Stimulated activated CD8-positive, alpha-beta memory T cell treated with anti-CD3 and anti-CD28 coated beads, Interleukin-4, amount 100 ng/mL, for 24 hours (primary cell): ENCODE results near the gene ZNF44.
"Not testable (repeated sequence)": the region's sequence is repeated elsewhere in the genome, so short reads cannot be mapped to it uniquely, and the experiment has no call there.

Experiments
- DNase-seq: peaks from one replicate; pipeline ENCODE4 v3.0.0-alpha.2; 2020; ENCODE audit warnings: low read depth

The ZNF44 gene

DNA sequence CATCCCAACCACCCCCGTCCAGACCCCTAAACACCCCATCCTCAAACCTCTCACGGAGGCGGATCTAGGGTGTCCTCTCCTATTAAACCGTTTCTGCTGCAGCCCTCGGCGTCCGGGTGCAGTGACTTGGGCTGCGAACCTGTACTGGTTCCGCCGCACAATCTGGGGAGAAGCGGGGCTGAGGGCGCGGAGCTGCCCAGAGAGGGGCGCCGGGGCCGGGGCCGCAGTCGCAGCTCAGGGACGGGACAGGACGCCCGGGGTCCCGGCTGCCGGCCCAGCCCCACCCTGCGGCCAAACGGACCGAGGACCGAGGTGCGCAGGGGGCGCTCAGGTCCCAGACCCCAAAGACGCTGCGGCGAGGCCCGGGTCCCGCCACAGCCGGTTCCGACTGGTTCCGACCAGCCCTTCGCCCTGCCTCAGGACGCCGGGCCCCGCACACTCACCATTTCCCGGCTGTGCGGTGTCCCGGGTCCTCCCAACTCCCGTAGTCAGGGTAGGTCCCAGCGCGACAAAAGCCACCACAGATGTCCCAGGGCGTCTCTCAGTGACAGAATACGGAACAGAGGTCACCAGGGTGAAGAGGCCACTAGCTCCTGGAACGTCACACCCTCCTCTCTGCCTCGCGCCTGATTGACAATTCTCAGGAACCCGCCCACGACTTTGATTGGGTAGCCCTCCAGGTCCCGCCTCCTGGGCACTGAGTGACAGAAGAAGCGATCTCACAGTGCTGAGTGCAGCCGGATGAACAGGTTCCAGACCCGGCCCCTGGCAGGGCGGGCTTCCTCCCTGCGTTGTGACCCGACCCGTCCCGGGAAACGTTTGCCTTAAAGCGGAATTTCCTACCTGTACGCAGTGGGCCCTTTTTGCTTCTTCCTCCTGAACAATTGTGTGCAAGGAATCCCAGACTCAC lies at the start of gene ZNF44:
ZNF44 (minus strand) TSS at position 635 of the 910 bp plus-strand sequence; CDS start at position 446, 189 bp downstream.
- DNase-seq: peak; percentile 93

DNA sequence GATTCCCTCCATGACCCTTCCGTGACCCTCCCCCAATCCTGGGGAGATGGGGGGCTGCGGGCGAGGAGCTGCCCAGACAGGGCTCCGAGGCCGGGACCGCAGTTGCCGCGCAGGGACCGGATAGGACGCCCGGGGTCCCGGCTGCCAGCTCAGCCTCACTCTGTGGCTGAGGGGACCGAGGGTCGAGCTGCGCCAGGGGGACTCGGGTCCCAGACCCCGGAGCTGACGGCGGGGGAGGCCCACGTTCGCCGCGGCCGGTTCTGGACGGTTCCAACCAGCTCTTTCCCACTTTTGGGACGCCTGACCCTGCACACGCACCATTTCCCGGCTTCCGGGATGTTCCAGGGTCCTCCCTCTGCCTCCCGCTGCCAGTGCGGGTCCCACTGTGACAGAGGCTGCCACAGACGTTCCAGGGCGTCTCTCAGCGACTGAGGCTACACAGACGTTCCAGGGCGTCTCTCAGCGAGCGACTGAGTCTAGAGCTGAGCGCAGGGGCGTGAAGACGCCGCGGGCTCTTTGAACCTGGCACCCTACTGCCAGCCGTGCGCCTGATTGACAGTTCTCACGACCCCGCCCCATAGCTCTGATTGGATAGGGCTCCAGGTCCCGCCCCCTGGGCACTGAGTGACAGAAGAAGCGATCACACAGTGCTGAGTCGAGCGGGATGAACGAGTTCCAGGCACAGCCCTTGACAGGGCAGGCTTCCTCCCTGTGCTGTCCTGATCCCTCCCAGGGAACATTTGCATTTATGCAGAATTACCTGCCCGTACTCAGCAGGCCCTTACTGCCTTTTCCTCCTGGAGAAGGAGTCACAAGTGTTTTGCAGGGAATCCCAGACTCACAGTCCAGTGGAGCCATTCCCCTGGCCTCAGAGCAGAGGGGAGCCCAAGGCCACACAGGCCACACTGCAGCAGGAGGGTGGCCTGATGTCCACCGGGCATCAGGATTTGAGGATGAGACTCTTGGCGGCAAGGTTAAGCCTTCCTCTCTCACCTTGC lies 38.8 kb upstream of the ZNF44 start, which contains the start of gene ZNF563:
ZNF563 (minus strand) TSS at position 472 of the 998 bp plus-strand sequence; CDS start at position 321, 151 bp downstream.
- DNase-seq: peak; percentile 96

DNA sequence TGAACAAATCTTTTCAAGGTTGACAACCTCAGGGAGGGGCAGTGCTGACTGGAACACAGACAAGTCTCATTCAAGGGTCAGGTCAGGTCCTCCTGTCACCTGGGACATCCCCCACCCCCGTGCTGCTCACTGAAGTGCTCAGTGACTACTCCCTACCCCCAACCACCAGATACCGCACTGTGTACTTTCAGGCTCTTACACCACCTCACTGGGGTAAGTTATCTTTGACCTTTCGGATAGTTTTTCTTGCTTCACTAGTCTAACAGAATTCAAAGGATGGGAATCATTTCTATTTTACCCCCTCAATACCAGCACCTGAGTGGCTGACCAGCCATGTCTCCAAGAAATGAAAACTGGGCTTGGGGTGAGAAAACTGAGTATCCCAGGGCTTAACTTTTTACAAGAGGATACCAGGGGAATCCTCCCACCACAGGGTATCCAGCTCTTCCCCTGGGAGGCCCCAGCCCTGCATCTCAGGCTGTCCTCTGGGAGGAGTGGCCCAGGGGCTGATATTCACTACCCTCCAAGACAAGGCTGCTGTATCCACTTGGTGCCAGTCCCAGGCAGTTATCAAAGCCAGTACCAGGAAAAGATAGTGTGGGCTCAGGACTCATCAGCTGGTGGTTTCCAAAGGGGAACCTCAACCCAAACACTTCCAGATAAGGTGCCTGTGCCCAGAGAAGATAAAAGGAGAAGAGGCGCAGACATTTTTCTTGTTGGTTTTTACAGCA lies 36.7 kb upstream of the ZNF44 start:
- peak; percentile 56 for DNase-seq

DNA sequence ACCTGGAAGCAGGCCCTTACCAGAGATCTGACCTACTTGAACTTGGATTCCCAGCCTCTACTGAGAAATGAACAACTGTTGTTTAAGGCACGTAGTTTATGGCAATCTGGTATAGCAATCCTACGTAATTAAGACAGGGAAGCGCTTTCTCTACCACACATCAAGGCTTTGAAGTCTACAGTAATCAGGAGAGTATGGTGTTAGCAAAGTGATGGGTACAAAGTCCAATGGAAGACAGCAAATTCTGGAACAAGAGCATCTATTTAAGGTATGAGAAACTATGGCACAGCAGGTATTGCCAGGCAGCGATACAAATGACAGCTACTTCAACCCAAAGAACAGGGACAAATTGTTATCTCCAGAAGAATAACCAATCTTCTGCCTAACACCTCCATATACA lies 35.7 kb upstream of the ZNF44 start:
- DNase-seq: no peak

DNA sequence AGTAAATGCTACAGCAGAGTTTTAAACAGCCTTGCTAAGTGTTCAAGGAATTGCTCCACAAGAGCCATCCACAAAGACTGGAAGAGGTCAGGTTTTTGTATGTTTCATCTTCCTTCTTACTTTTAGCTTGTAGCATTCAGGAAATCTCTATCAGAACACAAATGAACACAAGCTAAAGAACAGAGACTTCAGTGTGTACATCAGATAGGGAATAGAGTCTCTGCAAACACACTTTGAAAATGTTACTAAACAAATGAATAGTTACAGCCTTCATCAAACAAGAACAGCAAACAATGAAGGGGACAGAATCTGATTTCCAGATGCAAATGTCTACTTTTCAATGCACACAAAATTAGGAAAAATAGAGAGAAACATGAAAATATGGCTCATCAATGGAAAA lies 31.0 kb upstream of the ZNF44 start:
- DNase-seq: no peak

DNA sequence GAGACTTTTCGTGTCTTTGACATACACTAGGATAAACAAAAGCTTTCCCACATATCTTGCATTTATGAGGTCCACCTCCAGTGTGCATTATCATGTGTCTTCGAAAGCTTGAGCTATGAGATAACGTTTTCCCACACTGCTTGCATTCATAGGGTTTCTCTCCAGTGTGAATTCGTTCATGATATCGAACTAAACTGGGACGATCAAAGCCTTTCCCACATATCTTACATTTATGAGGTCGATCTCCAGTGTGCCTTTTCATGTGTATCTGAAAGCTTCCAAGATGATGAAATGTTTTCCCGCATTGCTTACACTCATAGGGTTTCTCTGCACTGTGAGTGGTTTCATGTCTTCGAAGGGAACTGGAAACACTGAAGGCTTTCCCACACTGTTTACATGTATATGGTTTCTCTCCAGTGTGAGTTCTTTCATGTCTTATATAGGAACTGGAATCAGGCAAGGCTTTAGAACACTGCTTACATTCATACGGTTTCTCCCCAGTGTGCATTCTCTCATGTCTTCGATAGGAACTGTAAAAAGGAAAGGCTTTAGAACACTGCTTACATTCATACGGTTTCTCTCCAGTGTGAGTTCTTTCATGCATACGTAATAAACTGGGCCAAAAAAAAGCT lies 24.2 kb upstream of the ZNF44 start:
- DNase-seq: no peak

DNA sequence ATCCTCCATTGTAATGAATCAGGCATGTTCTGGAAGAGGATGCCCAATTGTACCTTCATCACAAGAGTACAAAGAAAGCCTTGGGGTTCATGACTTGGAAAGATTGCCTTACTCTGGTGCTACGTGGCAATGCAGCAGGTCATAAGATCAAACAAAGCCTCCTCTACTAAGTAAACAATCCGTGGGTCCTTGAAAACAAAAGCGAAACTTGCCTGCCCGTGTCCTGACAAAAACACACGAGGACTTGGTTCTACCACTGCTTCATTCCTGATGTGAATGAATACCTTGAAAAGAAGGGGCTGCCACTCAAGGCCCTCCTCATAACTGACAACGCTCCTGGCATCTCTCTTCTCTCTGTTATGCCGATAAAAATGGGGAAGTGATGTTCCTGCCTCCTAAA lies 19.9 kb upstream of the ZNF44 start:
- no peak for DNase-seq

DNA sequence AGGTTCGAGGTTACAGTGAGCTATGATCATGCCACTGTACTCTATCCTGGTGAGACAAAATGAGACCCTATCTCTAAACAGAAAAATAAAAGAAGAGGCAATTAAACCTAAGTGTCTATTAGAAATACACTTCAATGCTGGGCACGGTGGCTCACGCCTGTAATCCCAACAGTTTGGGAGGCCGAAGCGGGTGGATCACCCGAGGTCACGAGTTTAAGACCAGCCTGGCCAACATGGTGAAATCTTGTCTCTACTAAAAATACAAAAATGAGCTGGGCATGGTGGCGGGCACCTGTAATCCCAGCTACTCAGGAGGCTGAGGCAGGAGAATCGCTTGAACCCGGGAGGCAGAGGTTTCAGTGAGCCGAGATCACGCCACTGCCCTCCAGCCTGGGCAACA lies 14.2 kb upstream of the ZNF44 start:
- DNase-seq: not testable (repeated sequence)

DNA sequence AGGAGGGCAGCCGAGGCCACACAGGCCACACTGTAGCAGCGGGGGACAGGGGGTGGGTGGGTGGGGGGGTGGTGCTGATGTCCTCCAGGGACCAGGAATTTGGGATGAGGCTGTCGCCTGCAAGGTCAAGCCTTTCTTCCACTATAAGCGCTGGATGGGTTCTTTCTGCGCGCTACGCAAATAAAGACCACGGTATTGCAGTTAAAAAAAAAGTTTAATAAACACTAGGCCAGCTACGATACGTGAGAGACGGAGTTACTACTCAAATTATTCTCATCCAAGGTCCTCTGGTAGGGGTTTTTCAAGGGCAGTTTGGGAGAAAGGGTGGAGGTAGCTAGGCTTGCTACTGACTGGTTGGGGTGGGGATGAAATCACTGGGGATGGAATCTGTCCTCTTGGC lies 508 bp upstream of the ZNF44 start:
- DNase-seq: no peak

DNA sequence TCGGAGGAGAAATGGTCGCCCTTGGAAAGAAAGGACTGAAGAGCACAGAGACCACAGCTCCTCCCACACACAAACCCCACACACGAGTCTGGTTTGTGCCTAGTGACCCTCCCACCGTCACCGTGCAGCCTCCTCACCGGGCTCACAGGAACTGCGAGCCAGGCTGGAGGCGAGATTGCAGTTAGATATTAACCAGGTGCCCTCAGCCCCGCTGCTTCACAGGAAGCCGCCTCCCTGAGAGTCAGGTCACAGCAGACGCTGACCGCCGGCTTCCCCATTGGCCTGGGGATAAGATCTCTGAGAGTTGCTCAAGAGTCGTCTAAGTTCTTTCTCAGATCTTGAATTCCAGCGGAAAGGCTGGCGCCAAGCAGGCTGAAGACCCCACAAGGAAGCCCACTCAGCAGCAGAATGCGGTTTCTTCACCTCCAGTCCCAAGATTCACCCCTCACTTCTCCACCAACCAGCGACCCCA lies 870 bp downstream of the ZNF44 start:
- DNase-seq: peak; percentile 28

DNA sequence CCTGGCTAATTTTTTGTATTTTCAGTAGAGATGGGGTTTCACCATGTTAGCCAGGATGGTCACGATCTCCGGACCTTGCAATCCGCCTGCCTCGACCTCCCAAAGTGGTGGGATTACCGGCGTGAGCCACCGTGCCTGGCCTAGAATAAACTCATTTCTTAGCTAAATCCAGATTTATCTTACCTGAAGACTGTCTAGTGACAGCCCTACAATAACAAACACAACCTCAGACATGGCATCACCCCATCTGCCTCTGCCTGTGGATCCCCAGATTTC lies 5.0 kb downstream of the ZNF44 start:
- no peak for DNase-seq

DNA sequence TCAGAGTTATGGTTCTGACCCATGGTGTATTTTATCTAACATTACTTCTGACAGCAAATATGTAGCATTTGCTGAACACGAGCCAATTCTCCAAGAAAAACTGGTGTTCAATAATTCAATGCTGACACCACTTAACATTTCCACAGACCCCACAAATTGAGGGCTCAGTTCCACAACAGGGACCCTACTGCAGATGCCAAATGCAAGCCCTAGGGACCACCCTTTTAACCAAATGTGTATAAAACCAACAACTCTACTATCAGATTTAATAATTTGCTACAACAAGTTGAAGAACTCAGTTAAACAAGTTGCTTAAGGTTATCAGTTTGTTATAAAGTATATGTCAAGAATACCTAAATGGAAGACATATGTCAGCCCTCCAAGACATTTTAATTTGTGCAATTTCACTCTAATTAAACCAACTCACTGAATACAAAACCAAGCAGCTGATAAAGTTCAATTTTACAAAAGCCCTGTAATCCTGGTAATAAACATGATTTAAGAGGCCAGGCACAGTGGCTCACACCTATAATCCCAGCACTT lies 6.7 kb downstream of the ZNF44 start:
- DNase-seq: no peak

DNA sequence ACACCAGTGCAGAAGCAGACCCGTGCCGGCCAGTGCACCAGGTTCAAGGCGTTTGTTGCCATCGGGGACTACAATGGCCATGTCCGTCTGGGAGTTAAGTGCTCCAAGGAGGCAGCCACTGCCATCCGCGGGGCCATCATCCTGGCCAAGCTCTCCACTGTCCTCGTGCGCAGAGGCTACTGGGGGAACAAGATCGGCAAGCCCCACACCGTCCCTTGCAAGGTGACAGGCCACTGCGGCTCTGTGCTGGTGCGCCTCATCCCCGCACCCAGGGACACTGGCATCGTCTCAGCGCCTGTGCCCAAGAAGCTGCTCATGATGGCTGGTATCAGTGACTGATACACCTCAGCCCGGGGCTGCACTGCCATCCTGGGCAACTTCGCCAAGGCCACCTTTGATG lies 10.1 kb downstream of the ZNF44 start:
- DNase-seq: no peak

DNA sequence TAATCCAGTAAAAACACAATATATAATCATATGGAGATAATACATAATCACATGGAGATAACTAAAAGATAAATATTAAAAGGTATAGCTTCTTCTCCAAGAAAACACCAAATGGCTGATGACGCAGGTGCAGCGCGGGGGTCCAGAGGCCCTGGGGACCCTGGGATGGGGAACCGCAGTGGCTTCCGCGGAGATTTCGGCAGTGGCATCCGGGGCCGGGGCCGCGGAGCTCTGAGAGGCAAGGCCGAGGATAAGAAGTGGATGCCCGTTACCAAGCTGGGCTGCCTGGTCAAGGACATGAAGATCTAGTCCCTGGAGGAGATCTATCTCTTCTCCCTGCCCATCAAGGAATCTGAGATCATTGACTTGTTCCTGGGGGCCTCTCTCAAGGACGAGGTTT lies 10.5 kb downstream of the ZNF44 start:
- no peak for DNase-seq

DNA sequence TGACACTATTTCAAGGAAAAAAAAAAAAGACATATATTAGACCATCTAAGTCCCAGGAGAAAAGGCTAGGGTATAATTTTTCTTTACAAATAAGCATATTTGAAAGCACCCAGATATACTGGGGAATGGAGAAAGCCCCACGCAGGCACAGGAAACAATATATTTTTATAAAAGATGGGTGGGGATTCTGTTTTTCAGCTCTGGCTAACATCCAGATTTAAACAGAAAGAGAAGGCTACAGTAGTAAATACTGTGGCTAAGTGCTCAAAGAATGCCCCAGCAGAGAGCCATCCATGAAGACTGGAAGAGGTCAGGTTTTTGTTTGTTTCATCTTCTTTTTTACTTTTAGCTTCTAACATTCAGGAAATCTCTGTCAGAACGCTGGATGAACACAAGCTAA lies 16.0 kb downstream of the ZNF44 start:
- DNase-seq: no peak

DNA sequence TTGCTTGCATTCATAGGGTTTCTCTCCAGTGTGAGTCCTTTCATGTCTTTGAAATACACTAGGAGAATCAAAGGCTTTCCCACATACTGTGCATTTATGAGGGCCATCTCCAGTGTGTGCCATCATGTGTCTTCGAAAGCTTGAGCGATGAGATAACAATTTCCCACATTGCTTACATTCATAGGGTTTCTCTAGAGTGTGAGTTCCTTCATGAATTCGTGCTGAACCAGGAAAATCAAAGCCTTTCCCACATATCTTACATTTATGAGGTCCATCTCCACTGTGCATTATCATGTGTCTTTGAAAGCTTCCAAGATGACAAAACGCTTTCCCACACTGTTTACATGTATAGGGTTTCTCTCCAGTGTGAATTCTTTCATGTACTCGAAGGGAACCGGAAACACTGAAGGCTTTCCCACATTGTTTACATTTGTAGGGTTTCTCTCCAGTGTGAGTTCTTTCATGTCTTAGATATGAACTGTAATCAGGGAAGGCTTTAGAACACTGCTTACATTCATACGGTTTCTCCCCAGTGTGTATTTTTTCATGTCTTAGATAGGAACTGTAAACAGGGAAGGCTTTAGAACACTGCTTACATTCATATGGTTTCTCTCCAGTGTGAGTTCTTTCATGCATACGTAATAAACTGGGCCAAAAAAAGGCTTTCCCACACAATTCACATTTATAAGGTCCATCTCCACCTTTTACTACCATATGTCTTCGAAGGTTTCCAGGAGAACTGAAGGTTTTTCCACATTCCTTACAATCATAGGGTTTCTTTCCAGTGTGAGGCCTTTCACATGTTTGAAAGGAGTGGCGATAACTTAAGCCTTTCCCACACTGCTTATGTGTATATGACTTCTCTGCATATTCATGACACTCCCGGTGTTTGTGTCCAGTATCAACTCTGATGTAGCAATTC lies 21.4 kb downstream of the ZNF44 start:
- DNase-seq: no peak

DNA sequence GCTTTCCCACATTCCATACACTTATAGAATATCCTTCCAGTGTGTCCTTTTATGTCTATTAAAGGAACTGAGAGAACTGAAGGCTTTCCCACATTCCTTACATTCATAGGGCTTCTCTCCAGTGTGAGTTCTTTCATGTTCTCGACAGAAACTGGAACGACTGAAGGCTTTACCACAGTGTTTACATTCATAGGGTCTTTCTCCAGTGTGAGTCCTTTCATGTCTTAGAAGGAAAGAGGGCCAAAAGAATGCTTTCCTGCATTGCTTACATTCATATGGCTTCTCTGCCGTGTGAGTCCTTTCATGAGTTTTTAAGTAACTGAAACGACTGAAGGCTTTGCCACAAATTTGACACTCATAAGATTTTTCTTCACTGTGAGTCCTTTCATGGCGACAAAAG lies 22.3 kb downstream of the ZNF44 start:
- no peak for DNase-seq

DNA sequence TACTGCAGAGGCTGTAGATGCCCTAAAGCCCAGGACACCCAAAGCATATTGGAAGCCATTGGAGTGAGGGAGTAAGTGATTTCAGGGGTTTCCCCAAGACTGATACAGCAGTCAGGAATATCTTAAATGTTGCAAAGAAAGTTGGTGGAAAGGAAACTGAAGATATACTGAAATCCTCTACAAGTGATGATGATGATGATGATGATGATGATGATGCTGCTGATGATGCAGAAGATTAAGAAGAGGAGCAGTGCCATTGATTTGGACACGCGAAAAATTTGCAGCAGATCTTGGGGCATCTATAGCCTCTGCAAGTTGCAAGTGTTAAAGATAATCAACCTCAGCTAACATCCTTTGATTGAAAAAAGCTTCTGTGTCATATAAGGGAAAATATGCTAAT lies 23.8 kb downstream of the ZNF44 start:
- DNase-seq: no peak

DNA sequence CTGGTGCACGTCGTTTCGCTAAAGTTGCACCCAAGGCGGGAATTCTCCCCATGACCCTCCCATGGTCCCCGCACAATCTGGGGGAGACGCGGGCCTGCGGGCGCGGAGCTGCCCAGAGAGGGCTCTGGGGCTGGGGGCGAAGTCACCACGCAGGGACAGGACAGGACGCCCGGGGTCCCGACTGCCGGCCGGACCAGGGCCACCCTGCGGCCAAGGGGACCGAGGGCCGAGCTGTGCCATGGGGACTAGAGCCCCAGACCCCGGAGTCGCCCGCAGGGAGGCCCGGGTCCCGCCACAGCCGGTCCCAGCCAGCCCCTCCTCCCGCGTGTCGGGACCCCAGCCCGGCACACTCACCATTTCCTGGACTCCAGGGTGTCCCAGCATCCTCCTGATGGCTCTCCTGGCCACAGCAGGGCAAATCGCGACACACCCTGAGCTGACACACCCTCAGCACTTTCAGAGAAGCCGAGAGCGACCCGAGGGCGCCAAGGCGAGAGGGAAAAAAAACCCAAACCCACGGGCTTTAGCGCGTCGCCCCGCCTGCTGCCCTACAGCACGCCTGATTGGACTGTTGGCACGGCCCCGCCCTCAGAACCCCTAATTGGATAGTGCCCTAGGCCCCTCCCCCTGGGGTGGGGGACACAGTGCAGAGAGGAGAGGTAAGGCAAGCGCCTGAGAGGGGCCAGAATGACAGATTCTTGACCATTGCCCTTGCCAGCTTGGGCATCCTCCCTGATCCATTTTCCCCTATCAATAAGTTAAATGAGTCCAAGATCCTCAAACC lies 28.6 kb downstream of the ZNF44 start:
- DNase-seq: no peak
